ENCODE measurements around the gene TRAF2. TPM values are rescaled to one million over a fixed set of nuclear protein-coding genes. Genes with fewer than 3 reads are reported as not detected.
A peak's percentile ranks its signal among the peaks of the same experiment; 100 is the strongest.

TRAF2 gene
- total and polyA plus RNA-seq, 2 of the 8 experiments (the other 6 are each of a cell fraction or from before 2014, with no cell fraction given): 26.9 to 50.2 TPM

DNA sequence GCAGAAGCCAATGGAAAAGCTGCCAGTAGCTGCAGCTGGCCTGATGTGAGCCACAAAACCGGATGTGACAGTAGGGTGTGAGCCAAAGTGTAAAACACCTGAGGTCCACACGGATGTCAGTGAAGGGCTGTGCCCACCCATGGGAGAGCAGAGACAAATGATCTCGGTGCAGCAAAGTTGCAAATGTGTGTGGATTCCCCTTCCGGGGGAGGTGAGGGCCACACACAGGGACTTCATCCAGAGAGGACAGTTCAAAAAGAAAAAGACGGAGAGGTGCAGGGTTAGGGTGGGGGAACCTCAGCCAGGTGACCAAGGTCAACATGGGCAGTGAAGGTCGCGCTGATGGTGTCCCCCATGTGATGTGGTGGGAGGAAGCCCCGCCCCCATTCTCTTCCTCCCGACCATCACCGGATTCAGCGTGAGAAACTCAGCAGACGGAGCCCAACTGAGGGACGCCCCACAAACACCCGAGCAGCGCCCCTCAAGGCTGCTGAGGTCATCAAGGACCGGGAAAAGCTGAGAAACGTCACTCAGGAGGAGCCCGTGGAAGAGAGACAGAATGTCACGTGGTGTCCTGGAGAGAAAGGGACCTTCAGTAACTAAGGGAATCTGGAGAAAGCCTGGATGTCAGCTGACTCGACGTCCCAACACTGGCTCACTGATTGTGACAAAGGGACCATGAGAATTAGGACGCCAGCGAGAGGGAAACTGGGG lies 79.6 kb downstream of the TRAF2 start:
- DNase-seq (ENCODE audit: low read depth in 1 of 2, low spot score in 2 of 2) (no peak), FAIRE-seq (no peak)
- Histone ChIP-seq H3K4ac (replicated peaks; ENCODE audit: insufficient read length, low read depth, low read length) (peak overlapping the region; percentile 65), H4K5ac (ENCODE audit: insufficient read length, low read depth, low read length) (peak overlapping the region; percentile 13), H3K4me2 (ENCODE audit: insufficient read depth in 1 of 2, low read depth in 2 of 2, low read length in 2 of 2) (peak overlapping the region; percentile 27 to 38; a peak in 1 of 4 replicates), H3K4me3 (ENCODE audit: extremely low read depth in 1 of 4, insufficient read depth in 2 of 4, low read depth in 3 of 4, low read length in 4 of 4) (no peak overlapping the region), H3K14ac (ENCODE audit: insufficient read length) (no peak overlapping the region), H2AFZ (ENCODE audit: low read length) (peak overlapping the region; percentile 90; the same call in 1 of the 2 replicates), H2AK5ac (ENCODE audit: low read depth, low read length) (no peak overlapping the region), H3K36me3 (ENCODE audit: control insufficient read depth in 2 of 4, insufficient read depth in 4 of 4, low read length in 3 of 4) (no peaks in the 10 kb centered on the region), H2BK20ac (ENCODE audit: low read length) (peak overlapping the region; percentile 66; the same call in 1 of the 2 replicates), H3K27ac (ENCODE audit: low read depth, low read length) (no peak overlapping the region), H3K23me2 (ENCODE audit: low read depth, low read length) (no peaks in the 10 kb centered on the region), H2BK15ac (ENCODE audit: low read length) (no peak overlapping the region; the same call in 1 of the 2 replicates), H2BK5ac (ENCODE audit: low read depth, low read length) (peak overlapping the region; percentile 63; the same call in 1 of the 2 replicates), H3K9me3 (ENCODE audit: insufficient read depth in 2 of 2, low read depth in 1 of 2, low read length in 1 of 2) (no peaks in the 10 kb centered on the region), H3K18ac (ENCODE audit: extremely low read depth, low read length) (peak overlapping the region; percentile 78), H4K8ac (ENCODE audit: extremely low read depth, insufficient read depth, low read length) (no peak overlapping the region), H3K23ac (ENCODE audit: insufficient read length) (no peak overlapping the region), H3K79me2 (ENCODE audit: control insufficient read depth in 1 of 2, insufficient read depth in 2 of 2, low read length in 2 of 2) (no peaks in the 10 kb centered on the region), H4K20me1 (replicated peaks in 1 of 2; ENCODE audit: control insufficient read depth in 1 of 2, insufficient read depth in 2 of 2, low read length in 2 of 2) (no peaks in the 10 kb centered on the region), H2BK120ac (replicated peaks; ENCODE audit: low read depth, low read length) (no peak overlapping the region), H3K4me1 (replicated peaks in 1 of 4; ENCODE audit: control insufficient read depth in 3 of 4, insufficient read depth in 4 of 4, low read length in 3 of 4) (peaks cover 0 to 7% (median 5%) of the 10 kb centered on the region in 4 experiments; a peak in 4 of 7 replicates), H2BK12ac (ENCODE audit: low read depth, low read length) (peak overlapping the region; percentile 90; the same call in 1 of the 2 replicates), H3K79me1 (ENCODE audit: low read depth, low read length) (no peaks in the 10 kb centered on the region; the same call in 1 of the 2 replicates), H3K56ac (replicated peaks; ENCODE audit: insufficient read length, low read depth, low read length) (no peak overlapping the region), H4K91ac (replicated peaks; ENCODE audit: insufficient read length, low read length) (peak overlapping the region; percentile 80), H3K9ac (replicated peaks in 1 of 4; ENCODE audit: extremely low read depth in 1 of 4, low read depth in 3 of 4, low read length in 3 of 4) (0 out of 7 replicates have a peak overlapping the region, but pooled peaks of 1 of the 4 experiments have one; percentile 7), H3K27me3 (replicated peaks in 1 of 4; ENCODE audit: control insufficient read depth in 3 of 4, extremely low read depth in 1 of 4, insufficient read depth in 3 of 4, low read length in 3 of 4) (no peaks in the 10 kb centered on the region)
- 63% methylated on average over 23 of the region's 23 CpGs; no CpG with 5 or more reads in 1 of the 2 experiments for WGBS, 2 experiments (ENCODE audit: extremely low coverage in 1 of 2, insufficient coverage in 1 of 2, insufficient read length in 1 of 2, insufficient replicate concordance in 2 of 2, low coverage in 1 of 2, low lambda C conversion rate in 2 of 2, missing lambda C conversion rate in 1 of 2)
- POLR2A ChIA-PET (ENCODE audit: partially characterized antibody): interaction anchor here (0.6 to 2.4 kb wide), 4 partner anchors 9 to 486 kb away, joined by 3 to 10 read pairs (median 4); no protein-coding TSS in a partner anchor
- CTCF ChIA-PET (ENCODE audit: partially characterized antibody): interaction anchor here (0.7 to 9.4 kb wide), 8 partner anchors 10 to 70 kb away, joined by 3 to 38 read pairs (median 4); partner anchors contain the start of genes FUT7 and LCN12
- no peak for TF ChIP-seq ZNF274 (IDR thresholded peaks at IDR 0.05; ENCODE audit: borderline replicate concordance, extremely low read depth, low read length)
- TF ChIP-seq SP2 (IDR thresholded peaks at IDR 0.05; ENCODE audit: low read length): no peak
- TF ChIP-seq YY1 (IDR thresholded peaks at IDR 0.05; ENCODE audit: low read depth, low read length): no peak
- TF ChIP-seq, protein P1, sequence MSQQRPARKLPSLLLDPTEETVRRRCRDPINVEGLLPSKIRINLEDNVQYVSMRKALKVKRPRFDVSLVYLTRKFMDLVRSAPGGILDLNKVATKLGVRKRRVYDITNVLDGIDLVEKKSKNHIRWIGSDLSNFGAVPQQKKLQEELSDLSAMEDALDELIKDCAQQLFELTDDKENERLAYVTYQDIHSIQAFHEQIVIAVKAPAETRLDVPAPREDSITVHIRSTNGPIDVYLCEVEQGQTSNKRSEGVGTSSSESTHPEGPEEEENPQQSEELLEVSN (IDR thresholded peaks at IDR 0.05): peak; percentile 12; the same call in 1 of the 2 replicates

All from H1 (cell line).